Activated CD4-positive, alpha-beta T cell treated with anti-CD3 and anti-CD28 coated beads, Interleukin-2, amount 10 ng/mL, durations not matched to agents 7 days and 5 days (primary cell): ENCODE results near the gene EMP1. TPM values are rescaled to one million over a fixed set of nuclear protein-coding genes. Genes with fewer than 3 reads are reported as not detected.

Experiments used
- CTCF ChIA-PET: fragments of 350-600 bp; sonication (Branson Sonifier 250); formaldehyde crosslinking; loops from one replicate; lab custom pipeline; 2021; ENCODE audit warnings: antibody characterized with exemption; lab: Charles Lee
- POLR2A ChIA-PET: fragments of 350-600 bp; sonication (Branson Sonifier 250); formaldehyde crosslinking; loops from one replicate; lab custom pipeline; 2021; ENCODE audit warnings: antibody characterized with exemption; lab: Charles Lee
- DNase-seq: peaks from one replicate; pipeline ENCODE4 v3.0.0-alpha.2; 2020
- H3K27ac Mint-ChIP-seq: one replicate; pipeline ENCODE4 v1.8.0; 2021; ENCODE audit warnings: mild to moderate bottlenecking, moderate library complexity, mixed read lengths
- H3K27me3 Mint-ChIP-seq: one replicate; pipeline ENCODE4 v1.8.0; 2021; ENCODE audit warnings: mixed read lengths
- H3K36me3 Mint-ChIP-seq: one replicate; pipeline ENCODE4 v1.8.0; 2021; ENCODE audit warnings: low read depth, mixed read lengths
- H3K4me1 Mint-ChIP-seq: one replicate; pipeline ENCODE4 v1.8.0; 2021; ENCODE audit warnings: mixed read lengths
- H3K4me3 Mint-ChIP-seq: one replicate; pipeline ENCODE4 v1.8.0; 2021; ENCODE audit warnings: mild to moderate bottlenecking, moderate library complexity, mixed read lengths
- H3K9me3 Mint-ChIP-seq: one replicate; pipeline ENCODE4 v1.8.0; 2021; ENCODE audit warnings: mixed read lengths
- total RNA-seq, 2 experiments: library from RNA; stranded (reverse); gene quantifications; one replicate each; pipeline ENCODE4 v1.2.3, GENCODE V29; 2021

Gene EMP1
- total RNA-seq, 2 experiments from 2014 or later, result 35.0 to 36.1 TPM

DNA sequence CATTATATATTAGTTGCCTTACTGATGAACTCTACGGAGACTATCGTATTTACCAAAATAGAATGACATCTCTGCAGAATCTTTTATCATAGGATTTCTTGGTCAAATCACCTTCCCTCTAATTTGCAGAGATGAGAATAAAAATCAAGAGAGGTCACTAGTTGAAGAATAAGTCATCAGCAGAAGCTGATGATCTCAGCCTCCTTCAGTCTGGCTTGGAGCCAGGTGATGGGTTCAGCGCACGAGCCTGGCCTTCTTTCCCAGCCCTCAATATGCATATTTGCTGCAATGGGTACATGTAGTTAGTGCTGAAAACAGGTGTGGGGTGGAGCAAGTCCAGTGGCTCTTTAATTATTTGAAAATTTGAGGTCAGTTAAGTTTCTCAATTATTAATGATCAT, 19.2 kb upstream of the EMP1 start:
- Mint-ChIP-seq H3K27me3 (peaks cover 27% of the 10 kb centered on the region), H3K9me3 (no peaks in the 10 kb centered on the region), H3K27ac (no peak overlapping the region), H3K4me3 (no peak overlapping the region), H3K4me1 (peaks cover 70% of the 10 kb centered on the region), H3K36me3 (peaks cover 1% of the 10 kb centered on the region)
- POLR2A ChIA-PET, result no interaction called here
- CTCF ChIA-PET, result interaction anchor here (1.4 to 1.6 kb wide), 2 partner anchors 8 to 16 kb away, joined by 3 to 4 read pairs; no protein-coding TSS in a partner anchor
- no peak for DNase-seq

DNA sequence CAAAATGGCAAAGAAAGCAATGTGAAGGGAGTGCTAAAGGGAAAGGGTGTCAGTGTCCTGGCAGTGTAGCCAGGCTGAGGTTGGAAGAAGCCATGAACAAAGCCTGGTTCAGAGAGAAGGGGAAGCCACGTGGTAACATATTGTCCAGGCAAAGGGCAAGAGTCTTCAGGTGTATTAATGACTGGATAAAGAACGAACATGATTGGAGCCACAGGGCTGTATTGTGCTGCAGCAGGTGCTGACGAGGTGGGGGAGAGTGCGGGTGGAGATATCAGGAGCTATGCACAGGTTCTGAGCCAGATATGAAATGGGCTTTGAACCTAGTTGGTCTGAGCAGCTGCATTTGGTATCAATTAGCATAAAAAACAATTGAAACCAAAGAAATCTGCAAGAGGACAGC, 18.6 kb upstream of the EMP1 start:
- Mint-ChIP-seq H3K36me3 (peaks cover 1% of the 10 kb centered on the region), H3K9me3 (no peaks in the 10 kb centered on the region), H3K27me3 (peaks cover 22% of the 10 kb centered on the region), H3K4me3 (no peak overlapping the region), H3K27ac (no peak overlapping the region), H3K4me1 (peaks cover 67% of the 10 kb centered on the region)
- no peak for DNase-seq
- CTCF ChIA-PET, result interaction anchor here (1.6 to 1.8 kb wide), 2 partner anchors 16 to 24 kb away, joined by 4 read pairs; no protein-coding TSS in a partner anchor
- POLR2A ChIA-PET, result no interaction called here

DNA sequence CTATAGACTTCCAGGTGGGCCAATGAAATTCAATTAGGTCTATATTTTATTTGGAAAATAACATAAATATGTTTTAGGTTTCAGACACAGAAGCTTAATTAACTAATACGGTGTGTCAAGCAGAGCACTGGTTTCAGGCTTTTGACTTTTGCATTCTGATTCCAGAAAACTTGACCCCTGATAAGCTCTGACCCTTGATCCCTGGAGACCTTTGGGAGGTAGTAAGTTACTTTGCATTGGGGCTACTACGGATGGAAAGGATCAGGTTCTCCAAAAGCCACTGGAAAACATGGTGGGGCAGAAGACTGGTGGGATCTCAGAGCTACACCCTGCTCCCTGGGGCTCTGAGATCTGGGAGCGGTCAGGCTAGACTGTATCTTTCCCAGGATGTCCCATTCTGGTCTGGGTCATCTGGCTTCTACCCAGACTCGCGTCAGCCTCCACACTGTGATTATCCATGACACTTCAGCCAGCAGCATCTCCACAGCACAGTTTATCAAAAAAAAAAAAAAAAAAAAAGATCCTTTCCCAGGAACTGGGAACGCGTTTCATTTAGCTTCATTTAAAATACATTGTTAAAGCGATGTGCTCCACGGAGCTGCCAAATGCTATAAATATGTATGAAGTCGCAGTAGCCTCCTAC, 17.8 kb upstream of the EMP1 start:
- H3K27ac Mint-ChIP-seq, result peak overlapping the region; percentile 84

DNA sequence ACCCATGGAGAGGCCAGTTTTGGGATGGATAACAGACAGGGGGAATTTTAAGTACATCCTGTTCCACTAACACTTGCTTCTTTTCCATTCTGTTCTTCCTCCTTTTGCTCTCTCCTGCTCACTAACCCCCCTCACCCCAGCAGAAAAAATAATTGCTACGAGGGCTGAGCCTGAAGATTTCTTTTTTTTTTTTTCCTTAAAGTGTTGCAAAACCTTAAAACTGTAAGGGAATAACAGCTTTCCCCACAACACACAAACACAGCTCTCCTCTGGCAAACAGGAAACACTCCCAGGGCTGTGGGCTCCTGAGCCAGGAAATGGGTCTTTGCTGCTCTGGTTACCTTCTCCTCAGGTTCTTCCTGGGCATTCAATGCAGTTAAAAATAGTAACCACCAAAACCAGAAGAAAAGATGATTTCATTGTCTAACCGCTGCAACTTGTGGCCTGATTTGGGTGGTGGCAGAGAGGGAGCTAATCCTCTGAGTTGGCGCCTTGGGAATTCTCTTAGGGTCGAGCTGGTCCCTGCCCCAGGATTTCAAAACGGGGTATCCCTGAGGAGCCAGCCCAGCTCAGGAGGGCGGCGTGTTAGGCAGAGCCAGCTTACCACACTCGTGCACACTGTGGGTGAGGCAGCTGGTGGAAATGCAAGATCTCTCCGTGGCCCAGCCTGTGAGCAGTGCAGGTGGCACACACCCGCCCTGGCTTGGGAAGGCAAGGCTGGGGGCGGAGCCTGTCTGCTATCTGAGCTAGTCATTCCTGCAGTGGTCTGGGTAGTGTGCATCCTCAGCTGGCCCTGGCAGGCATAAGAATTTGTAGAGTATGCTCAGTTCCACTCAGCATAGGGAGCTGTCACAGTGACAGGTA, 17.1 kb upstream of the EMP1 start:
- ChIA-PET CTCF (interaction anchor here (0.5 to 1.8 kb wide), 8 partner anchors 12 to 98 kb away, joined by 3 to 8 read pairs (median 4); no protein-coding TSS in a partner anchor), POLR2A (interaction anchor here (0.7 kb wide), 1 partner anchor 80 kb away, joined by 3 read pairs; no protein-coding TSS in a partner anchor)
- H3K36me3 Mint-ChIP-seq, result peaks cover 1% of the 10 kb centered on the region
- H3K27me3 Mint-ChIP-seq, result peaks cover 20% of the 10 kb centered on the region
- peaks cover 64% of the 10 kb centered on the region for H3K4me1 Mint-ChIP-seq
- peak; percentile 75 for DNase-seq
- H3K4me3 Mint-ChIP-seq, result peak overlapping the region; percentile 54
- no peaks in the 10 kb centered on the region for H3K9me3 Mint-ChIP-seq
- H3K27ac Mint-ChIP-seq, result peak overlapping the region; percentile 84

More for the DNA sequence above, 17.8 kb upstream of the EMP1 start:
- CTCF ChIA-PET, result interaction anchor here (0.9 to 1.8 kb wide), 5 partner anchors 13 to 33 kb away, joined by 4 to 8 read pairs (median 4); no protein-coding TSS in a partner anchor
- peak overlapping the region; percentile 54 for H3K4me3 Mint-ChIP-seq
- DNase-seq, result no peak
- peaks cover 20% of the 10 kb centered on the region for H3K27me3 Mint-ChIP-seq
- peaks cover 1% of the 10 kb centered on the region for H3K36me3 Mint-ChIP-seq
- H3K4me1 Mint-ChIP-seq, result peaks cover 65% of the 10 kb centered on the region
- H3K9me3 Mint-ChIP-seq, result no peaks in the 10 kb centered on the region
- POLR2A ChIA-PET, result no interaction called here

DNA sequence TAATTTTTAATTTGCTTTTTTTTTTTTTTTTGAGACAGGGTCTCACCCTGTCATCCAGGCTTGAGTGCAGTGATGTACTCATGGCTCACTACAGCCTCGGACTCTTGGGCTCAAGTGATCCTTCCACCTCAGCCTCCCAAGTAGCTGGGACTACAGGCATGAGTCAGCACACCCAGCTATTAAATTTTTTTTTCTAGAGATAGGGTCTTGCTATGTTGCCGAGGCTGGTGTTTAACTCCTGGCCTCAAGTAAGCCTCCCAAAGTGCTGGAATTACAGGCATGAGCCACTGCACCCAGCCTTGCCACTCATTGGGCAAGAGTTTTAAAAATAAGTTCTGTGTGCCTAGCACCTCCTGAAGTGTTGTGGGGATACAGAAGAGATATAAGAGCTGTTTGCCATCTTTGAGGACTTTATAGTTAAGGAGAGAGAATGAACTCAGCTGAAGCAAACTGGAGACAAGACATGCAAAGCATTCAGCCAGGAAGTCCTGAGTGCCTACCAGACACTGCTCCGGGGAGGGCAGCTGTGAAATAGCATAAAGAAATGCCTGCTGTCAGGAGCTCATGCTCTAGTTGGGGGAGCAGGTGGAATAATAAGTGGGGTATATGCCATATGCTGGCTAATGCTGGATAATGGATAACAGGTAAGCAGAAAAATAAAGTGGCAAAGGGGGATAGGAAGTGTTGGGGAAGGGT, 15.0 kb upstream of the EMP1 start:
- Mint-ChIP-seq H3K9me3 (no peaks in the 10 kb centered on the region), H3K36me3 (peaks cover 1% of the 10 kb centered on the region), H3K4me1 (peaks cover 58% of the 10 kb centered on the region), H3K4me3 (no peak overlapping the region), H3K27ac (no peak overlapping the region), H3K27me3 (peaks cover 17% of the 10 kb centered on the region)
- CTCF ChIA-PET, result interaction anchor here (1.8 kb wide), 1 partner anchor 10 kb away, joined by 4 read pairs; no protein-coding TSS in a partner anchor
- no peak for DNase-seq
- POLR2A ChIA-PET, result no interaction called here

DNA sequence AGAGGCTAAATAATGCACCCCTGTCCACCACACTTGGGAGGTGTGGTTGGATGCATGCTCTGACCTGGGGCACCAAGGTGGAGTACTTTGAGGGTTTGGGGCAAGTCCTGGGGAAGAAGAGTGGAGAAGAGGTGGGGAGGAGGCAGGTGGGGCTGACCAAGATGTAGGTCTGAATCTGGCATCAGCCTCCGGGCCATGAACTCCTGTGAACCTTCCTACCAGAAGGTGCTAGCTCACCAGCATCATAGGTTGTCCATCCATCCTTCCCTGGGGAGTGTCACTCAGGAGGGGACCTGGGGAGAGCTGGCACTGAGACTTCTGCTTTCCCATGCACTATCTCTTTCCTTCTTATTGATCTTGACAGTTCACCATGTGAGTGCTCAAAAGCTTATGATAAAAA, 13.6 kb upstream of the EMP1 start:
- POLR2A ChIA-PET, result no interaction called here
- Mint-ChIP-seq H3K27me3 (peaks cover 15% of the 10 kb centered on the region), H3K9me3 (no peaks in the 10 kb centered on the region)

DNA sequence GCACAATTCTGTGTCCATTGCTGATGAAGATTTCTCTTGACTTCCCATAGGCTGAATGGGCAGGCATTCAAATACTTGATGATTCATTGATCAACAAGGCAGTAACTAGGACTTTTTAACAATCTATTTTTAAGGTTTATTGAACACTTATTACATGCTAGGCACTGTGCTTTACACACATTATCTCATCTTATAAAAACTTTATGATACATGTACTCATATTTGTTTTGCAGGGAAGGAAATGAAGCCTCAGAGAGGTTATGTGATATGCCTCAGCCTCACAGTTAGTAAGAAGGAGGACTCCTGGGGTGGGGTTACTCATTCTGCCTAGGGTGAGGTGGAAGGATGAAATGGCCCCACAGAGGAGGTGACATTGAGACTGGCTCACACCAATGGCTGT, 12.9 kb upstream of the EMP1 start:
- Mint-ChIP-seq H3K27ac (no peak overlapping the region), H3K4me1 (peaks cover 47% of the 10 kb centered on the region), H3K36me3 (peaks cover 1% of the 10 kb centered on the region), H3K27me3 (peaks cover 16% of the 10 kb centered on the region), H3K4me3 (no peak overlapping the region), H3K9me3 (no peaks in the 10 kb centered on the region)
- ChIA-PET POLR2A (no interaction called here), CTCF (interaction anchor here (1.4 to 1.9 kb wide), 2 partner anchors 10 to 18 kb away, joined by 3 to 5 read pairs; no protein-coding TSS in a partner anchor)
- DNase-seq, result no peak

More for the DNA sequence above, 13.6 kb upstream of the EMP1 start:
- H3K4me1 Mint-ChIP-seq, result peaks cover 54% of the 10 kb centered on the region
- no peak overlapping the region for H3K4me3 Mint-ChIP-seq
- CTCF ChIA-PET, result interaction anchor here (1.4 kb wide), 1 partner anchor 18 kb away, joined by 3 read pairs; no protein-coding TSS in a partner anchor
- no peak for DNase-seq
- H3K27ac Mint-ChIP-seq, result no peak overlapping the region
- peaks cover 1% of the 10 kb centered on the region for H3K36me3 Mint-ChIP-seq

DNA sequence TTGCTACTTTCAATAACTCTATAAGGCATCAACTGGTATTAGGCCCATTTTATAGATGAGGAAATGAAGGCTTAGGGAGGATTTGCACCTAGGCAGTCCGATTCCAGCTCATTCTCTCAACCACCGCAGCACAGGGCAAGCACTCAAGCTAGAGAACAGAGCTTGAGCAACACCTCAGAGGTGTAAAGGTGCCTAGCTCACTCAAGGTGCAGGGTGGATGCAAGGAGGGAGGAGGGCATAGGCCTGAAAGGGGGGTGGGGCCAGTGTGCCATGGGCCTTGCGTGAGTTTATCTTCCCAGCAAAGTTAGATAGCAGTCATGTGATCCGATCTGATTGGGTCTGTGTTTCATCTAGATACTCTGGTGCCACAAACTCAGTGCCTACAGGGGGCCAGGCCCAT, 10.2 kb upstream of the EMP1 start:
- no peak for DNase-seq
- peaks cover 26% of the 10 kb centered on the region for H3K27me3 Mint-ChIP-seq
- H3K27ac Mint-ChIP-seq, result peak overlapping the region; percentile 60
- no peaks in the 10 kb centered on the region for H3K9me3 Mint-ChIP-seq
- POLR2A ChIA-PET, result no interaction called here
- peaks cover 1% of the 10 kb centered on the region for H3K36me3 Mint-ChIP-seq
- CTCF ChIA-PET, result interaction anchor here (0.7 to 2.0 kb wide), 2 partner anchors 10 to 21 kb away, joined by 3 to 9 read pairs; partner anchors contain the start of gene EMP1
- no peak overlapping the region for H3K4me3 Mint-ChIP-seq
- peaks cover 23% of the 10 kb centered on the region for H3K4me1 Mint-ChIP-seq

DNA sequence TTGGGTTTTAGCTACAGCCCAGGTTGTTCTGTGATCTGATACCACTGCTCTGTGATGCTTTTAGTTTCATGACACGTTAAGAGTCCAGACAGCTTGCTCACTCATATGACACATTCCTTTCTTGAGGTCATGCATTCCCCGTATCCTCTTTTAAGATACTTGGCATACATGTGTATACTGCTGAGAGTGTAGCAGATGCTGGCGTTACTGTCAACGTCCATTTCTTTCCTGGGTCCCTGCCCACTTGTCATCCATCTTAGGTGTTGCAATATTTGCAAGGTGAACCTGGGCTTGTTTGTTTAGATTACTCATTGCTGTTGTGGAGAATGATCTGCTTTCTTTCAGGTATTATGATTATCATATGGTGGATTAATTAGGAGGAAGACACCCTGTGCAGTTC, 9.1 kb upstream of the EMP1 start:
- POLR2A ChIA-PET, result no interaction called here

DNA sequence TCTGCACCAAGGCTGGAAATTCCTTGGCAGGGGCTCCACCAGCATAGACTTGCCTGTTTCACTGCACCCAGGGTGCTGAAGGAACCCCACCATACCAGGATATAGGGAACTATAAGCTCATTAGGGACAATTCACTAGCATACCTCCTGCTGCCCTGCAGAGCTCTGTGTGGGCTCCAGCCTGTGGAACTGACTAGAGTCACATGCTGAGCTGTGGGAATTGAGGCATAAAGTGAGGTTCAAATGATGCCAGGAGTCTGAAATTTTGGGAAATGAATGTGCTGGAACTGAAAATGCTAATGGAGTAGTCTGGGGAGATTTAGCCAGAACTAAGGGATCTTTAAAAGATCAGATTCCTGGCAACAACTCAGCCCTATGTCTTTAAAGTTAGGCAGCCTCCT, 7.3 kb upstream of the EMP1 start:
- POLR2A ChIA-PET, result no interaction called here
- Mint-ChIP-seq H3K27me3 (peaks cover 32% of the 10 kb centered on the region), H3K4me3 (no peak overlapping the region), H3K27ac (no peak overlapping the region), H3K9me3 (no peaks in the 10 kb centered on the region), H3K36me3 (no peaks in the 10 kb centered on the region), H3K4me1 (peaks cover 4% of the 10 kb centered on the region)
- CTCF ChIA-PET, result interaction anchor here (1.4 kb wide), 1 partner anchor 19 kb away, joined by 3 read pairs; no protein-coding TSS in a partner anchor
- no peak for DNase-seq

More for the DNA sequence above, 9.1 kb upstream of the EMP1 start:
- CTCF ChIA-PET, result interaction anchor here (0.6 to 0.9 kb wide), 2 partner anchors 9 to 1361 kb away, joined by 3 to 5 read pairs; partner anchors contain the start of gene EMP1
- H3K4me3 Mint-ChIP-seq, result no peak overlapping the region
- peaks cover 25% of the 10 kb centered on the region for H3K27me3 Mint-ChIP-seq
- H3K36me3 Mint-ChIP-seq, result no peaks in the 10 kb centered on the region
- DNase-seq, result no peak
- H3K27ac Mint-ChIP-seq, result no peak overlapping the region
- H3K4me1 Mint-ChIP-seq, result peaks cover 17% of the 10 kb centered on the region
- no peaks in the 10 kb centered on the region for H3K9me3 Mint-ChIP-seq

DNA sequence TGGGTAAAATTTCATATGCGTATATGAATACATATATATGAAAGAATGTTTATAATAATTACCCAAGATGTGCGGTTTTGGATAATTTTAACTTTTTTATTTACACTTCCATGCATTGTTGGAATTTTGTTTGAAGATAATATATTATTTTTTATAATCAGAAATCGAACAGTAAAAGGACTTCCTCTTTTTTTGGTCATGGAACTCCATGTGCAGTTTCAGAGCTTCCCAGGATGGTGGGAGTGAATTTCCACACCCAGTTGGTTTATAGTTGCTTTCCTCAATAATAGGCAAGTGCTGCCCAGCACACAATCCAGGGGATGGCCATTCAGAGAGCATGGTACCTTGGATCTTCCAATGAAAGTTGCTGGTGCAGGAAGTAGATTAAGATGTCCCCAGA, 6.3 kb upstream of the EMP1 start:
- DNase-seq, result no peak
- Mint-ChIP-seq H3K36me3 (no peaks in the 10 kb centered on the region), H3K9me3 (no peaks in the 10 kb centered on the region), H3K4me3 (no peak overlapping the region), H3K27me3 (peaks cover 32% of the 10 kb centered on the region), H3K27ac (no peak overlapping the region), H3K4me1 (peaks cover 5% of the 10 kb centered on the region)
- CTCF ChIA-PET, result interaction anchor here (1.0 to 2.8 kb wide), 4 partner anchors 9 to 85 kb away, joined by 3 to 11 read pairs (median 6); no protein-coding TSS in a partner anchor
- POLR2A ChIA-PET, result no interaction called here

DNA sequence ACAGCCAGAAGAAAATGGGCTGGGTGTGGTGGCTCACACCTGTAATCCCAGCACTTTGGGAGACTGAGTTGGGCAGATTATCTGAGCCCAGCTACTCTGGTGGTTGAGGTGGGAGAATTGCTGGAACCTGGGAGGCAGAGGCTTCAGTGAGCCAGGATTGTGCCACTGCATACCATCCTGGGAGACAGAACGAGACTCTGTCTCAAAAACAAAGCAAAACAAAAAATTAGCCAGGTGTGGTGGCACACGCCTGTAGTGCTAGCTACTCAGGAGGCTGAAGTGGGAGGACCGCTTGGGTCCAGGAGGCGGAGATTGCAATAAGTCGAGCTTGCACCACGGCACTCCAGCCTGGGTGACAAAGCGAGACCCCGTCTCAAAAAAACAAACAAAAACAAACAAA, 3.8 kb upstream of the EMP1 start:
- Mint-ChIP-seq H3K4me3 (no peak overlapping the region), H3K27ac (no peak overlapping the region), H3K27me3 (peaks cover 28% of the 10 kb centered on the region), H3K36me3 (no peaks in the 10 kb centered on the region), H3K9me3 (no peaks in the 10 kb centered on the region), H3K4me1 (peaks cover 30% of the 10 kb centered on the region)
- CTCF ChIA-PET, result interaction anchor here (0.7 to 2.8 kb wide), 7 partner anchors 13 to 281 kb away, joined by 3 to 11 read pairs (median 4); no protein-coding TSS in a partner anchor
- POLR2A ChIA-PET, result no interaction called here
- no peak for DNase-seq
